Measurements from ENCODE around the gene MEX3A.
"Not testable (repeated sequence)": the region's sequence is repeated elsewhere in the genome, so short reads cannot be mapped to it uniquely, and the experiment has no call there.

MEX3A gene

GRCh38 chr1:156082309-156083091, at the start of gene MEX3A:
TSS of gene MEX3A (minus strand) at chr1:156082465. CDS start at chr1:156081998, 467 bp downstream.
- in situ Hi-C loops (cut with HindIII; ENCODE audit: low sequenced_read_pairs), result no loop called here

GRCh38 chr1:156130578-156130942, 48.3 kb upstream of the MEX3A start:
- in situ Hi-C loops (cut with HindIII; ENCODE audit: low sequenced_read_pairs), result no loop called here

GRCh38 chr1:156129687-156130577, 47.7 kb upstream of the MEX3A start:
- in situ Hi-C loops (cut with HindIII; ENCODE audit: low sequenced_read_pairs), result no loop called here

- in situ Hi-C loops (cut with HindIII; ENCODE audit: low sequenced_read_pairs), result no loop called here
These were observed 46.7 kb upstream of the MEX3A start for GRCh38 chr1:156128654-156129597.

- in situ Hi-C loops (cut with HindIII; ENCODE audit: low sequenced_read_pairs), result no loop called here
These were observed 46.0 kb upstream of the MEX3A start for GRCh38 chr1:156128308-156128653.

GRCh38 chr1:156126630-156127534, 44.6 kb upstream of the MEX3A start:
- in situ Hi-C loops (cut with HindIII; ENCODE audit: low sequenced_read_pairs), result no loop called here

- in situ Hi-C loops (cut with HindIII; ENCODE audit: low sequenced_read_pairs), result no loop called here
These were observed 43.9 kb upstream of the MEX3A start for GRCh38 chr1:156126043-156126629.

- in situ Hi-C loops (cut with HindIII; ENCODE audit: low sequenced_read_pairs), result not testable (repeated sequence)
These were observed 43.3 kb upstream of the MEX3A start for GRCh38 chr1:156125544-156125943.

GRCh38 chr1:156124557-156125483, 42.6 kb upstream of the MEX3A start:
- in situ Hi-C loops (cut with HindIII; ENCODE audit: low sequenced_read_pairs), result no loop called here

GRCh38 chr1:156123356-156124196, 41.3 kb upstream of the MEX3A start:
- in situ Hi-C loops (cut with HindIII; ENCODE audit: low sequenced_read_pairs), result no loop called here

GRCh38 chr1:156122519-156123355, 40.5 kb upstream of the MEX3A start:
- in situ Hi-C loops (cut with HindIII; ENCODE audit: low sequenced_read_pairs), result no loop called here

GRCh38 chr1:156122086-156122485, 39.8 kb upstream of the MEX3A start:
- in situ Hi-C loops (cut with HindIII; ENCODE audit: low sequenced_read_pairs), result no loop called here

- in situ Hi-C loops (cut with HindIII; ENCODE audit: low sequenced_read_pairs), result no loop called here
These were observed 39.2 kb upstream of the MEX3A start for GRCh38 chr1:156121457-156121856.

- in situ Hi-C loops (cut with HindIII; ENCODE audit: low sequenced_read_pairs), result not testable (repeated sequence)
These were observed 38.7 kb upstream of the MEX3A start for GRCh38 chr1:156121005-156121404.

- in situ Hi-C loops (cut with HindIII; ENCODE audit: low sequenced_read_pairs), result no loop called here
These were observed 38.1 kb upstream of the MEX3A start for GRCh38 chr1:156120318-156120717.

GRCh38 chr1:156119503-156120209, 37.4 kb upstream of the MEX3A start:
- in situ Hi-C loops (cut with HindIII; ENCODE audit: low sequenced_read_pairs), result no loop called here
